CD4-positive, alpha-beta T cell treated with Interleukin-21 for 1 hour (primary cell): Measurements from ENCODE around the gene CISD1.

Experiments used
- DNase-seq: peaks from one replicate; pipeline ENCODE4 v3.0.0-alpha.2; 2020

Gene CISD1

GRCh38 chr10:58316874-58317273, 47.9 kb downstream of the CISD1 start:
- no peak for DNase-seq

DNA sequence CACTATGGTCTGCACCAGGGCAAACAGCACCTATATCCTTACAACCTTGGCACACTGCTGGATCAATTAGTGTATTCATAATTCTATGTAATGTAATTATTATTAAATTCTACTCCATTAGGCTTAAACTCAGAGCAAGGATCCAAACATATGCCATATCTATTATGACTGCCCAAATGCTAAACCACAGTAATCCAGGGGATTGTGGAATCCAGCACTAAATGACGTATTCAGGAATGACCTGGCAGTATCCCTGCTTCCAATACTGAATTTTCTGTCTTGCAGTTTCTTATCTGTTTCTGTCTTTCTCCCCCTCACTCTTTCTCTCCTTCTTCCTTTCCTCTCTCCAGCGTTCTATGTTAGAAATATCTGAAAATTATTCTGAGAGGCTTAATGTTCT, 49.4 kb downstream of the CISD1 start:
- no peak for DNase-seq

DNA sequence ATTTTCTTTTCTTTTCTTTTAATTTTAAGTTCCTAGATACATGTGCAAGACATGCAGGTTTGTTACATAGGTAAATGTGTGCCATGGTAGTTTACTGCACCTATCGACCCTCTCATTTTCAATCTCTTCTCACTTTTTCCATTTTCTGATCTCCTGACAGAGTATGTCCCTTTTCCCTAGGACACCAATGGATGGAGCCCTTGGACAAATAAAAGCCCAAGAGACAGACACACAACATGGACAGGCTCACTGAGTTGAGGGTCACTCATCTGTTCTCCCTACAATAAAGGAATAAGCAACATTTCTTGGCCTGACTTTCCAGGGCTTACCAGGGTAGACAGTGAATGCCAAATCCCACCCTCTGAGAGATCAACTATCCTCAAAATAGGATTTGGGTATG, 50.6 kb downstream of the CISD1 start:
- no peak for DNase-seq

DNA sequence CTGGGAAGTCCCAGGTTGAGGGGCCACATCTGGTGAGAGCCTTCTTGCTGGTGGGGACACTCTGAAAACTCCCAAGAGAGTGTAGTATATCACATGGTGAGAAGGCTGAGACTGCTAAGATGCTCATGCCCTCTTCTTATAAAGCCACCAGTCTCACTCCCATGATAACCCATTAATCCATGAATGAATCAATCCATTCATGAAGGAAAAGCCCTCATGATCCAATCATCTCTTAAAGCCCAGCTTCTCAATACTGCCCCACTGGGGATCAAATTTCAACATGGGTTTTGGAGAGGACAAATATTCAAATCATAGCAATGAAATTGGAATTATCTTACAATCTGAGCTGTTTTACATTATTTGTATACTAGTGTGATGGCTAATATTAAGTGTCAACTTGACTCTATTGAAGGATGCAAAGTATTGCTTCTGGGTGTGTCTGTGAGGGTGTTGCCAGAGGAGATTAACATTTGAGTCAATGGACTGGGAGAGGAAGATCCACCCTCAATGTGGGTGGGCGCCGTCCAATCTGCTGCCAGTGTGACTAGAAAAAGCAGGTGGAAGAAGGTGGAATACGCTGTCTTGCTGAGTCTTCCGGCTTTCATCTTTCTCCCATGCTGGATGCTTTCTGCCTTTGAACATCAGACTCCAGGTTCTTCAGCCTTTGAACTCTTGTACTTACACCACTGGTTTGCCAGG, 51.5 kb downstream of the CISD1 start:
- no peak for DNase-seq

DNA sequence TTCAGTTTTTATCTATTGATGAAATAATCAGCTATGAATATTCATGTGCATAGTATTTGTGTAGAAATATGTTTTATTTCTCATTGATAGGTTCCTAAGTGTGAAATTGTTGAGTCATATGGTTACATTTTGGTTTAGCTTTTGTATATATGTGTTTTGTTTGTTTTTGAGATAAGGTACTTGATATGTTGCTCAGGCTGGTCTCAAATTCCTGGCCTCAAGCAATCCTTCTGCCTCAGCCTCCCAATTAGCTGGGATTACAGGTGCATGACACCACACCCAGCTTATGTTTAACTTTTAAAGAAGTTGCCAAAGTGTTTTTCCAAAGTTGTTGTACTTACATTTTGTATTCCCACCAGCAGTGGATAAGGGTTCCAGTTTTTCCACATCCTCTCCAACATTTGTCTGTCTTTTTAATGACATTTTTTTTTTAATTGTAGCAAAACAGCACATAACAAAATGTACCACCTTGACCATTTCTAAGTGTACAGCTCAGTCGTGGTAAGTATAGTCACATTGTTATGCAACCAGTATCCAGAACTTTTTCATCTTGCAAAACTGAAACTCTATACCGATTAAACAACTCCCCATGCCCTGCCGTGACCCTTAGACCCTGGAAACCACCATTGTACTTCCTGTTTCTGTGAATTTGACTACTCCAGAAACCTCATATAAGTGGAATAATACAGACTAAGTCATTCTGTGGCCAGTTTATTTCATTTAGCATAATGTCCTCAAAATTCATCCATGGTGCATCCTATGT, 53.3 kb downstream of the CISD1 start:
- DNase-seq, result peak; percentile 27

- DNase-seq, result no peak
These were observed 53.9 kb downstream of the CISD1 start for GRCh38 chr10:58322835-58323209.

- DNase-seq, result no peak
These were observed 58.0 kb downstream of the CISD1 start for GRCh38 chr10:58326967-58327381.

- DNase-seq, result no peak
These were observed 59.3 kb downstream of the CISD1 start for GRCh38 chr10:58328233-58328632.

DNA sequence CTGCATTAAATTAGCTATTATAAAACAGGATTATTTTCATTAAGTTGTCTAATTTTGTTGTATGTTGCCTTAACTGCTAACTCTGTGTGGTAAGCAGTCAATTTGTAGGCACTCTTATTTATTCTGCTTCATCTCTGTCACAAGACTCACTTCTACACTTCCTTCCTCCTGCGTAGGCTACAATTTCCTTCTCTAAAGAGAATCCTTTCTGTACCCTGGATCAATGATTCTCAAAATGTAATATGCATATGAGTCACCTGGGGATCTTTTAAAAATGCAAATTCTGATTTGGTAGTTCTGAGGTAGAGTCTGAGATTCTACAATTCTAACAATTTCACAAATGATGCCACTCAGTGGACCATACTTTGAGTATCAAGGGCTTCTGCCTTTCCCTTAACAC, 61.5 kb downstream of the CISD1 start:
- DNase-seq, result no peak

DNA sequence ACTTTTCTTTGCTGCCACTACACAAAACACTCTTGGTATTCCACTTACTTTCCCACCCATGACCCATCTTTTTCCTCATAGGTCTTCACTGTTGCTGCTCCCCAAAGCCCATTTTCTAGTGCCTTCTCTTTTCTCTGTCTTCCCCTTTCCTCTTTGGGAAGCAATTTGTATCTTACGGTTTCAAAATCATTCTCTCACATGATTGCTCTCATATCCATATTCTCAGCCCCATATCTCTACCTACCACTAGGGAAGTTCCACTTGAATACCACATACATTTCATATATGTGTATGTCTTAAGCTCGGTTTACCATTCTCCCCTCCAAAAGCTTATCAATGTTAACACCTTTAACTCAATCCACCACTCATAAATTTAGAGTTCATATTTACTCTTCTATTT, 62.7 kb downstream of the CISD1 start:
- no peak for DNase-seq

DNA sequence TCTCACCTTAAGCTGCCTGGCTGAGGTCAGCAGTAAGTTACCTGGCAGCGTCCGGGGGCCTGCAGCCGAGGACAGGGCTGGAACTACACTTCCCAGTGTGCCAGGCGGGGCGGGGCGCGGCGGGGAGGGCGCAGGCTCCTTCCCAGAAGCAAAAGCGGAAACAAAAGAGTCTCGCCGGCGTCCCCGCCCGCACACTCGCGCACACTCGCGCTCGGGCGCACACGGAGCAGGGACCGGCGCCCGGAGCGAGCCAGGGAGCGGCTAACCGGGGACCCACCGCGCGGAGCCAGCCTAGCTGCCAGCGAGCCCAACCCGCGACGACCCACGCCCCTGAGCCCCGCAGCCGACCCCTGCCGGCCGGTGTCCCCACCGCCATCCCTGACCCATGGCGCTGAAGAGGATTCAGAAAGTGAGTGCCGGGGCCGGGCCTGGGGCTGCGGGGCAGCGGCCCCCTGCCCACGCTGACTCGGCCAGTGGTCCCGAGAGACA, 65.9 kb downstream of the CISD1 start, which contains the start of gene UBE2D1:
Gene UBE2D1 (plus strand): TSS at position 190 of the 489 bp plus-strand sequence. CDS start 196 bp downstream, at position 386.
- DNase-seq, result peak; percentile 83

GRCh38 chr10:58335306-58336005, 66.5 kb downstream of the CISD1 start:
- DNase-seq, result peak; percentile 4

GRCh38 chr10:58336242-58336641, 67.3 kb downstream of the CISD1 start:
- no peak for DNase-seq
